Endothelial cell (in vitro differentiated cells): Measurements from ENCODE around the gene ANKRD9. TPM values are rescaled to one million over a fixed set of nuclear protein-coding genes. Genes with fewer than 3 reads are reported as not detected.
"Not testable (repeated sequence)": the region's sequence is repeated elsewhere in the genome, so short reads cannot be mapped to it uniquely, and the experiment has no call there.

ENCODE experiments used
- DNase-seq: peaks from one replicate; pipeline ENCODE4 v3.0.0; 2021; ENCODE audit warnings: low spot score
- H3K27ac Mint-ChIP-seq: one replicate; pipeline ENCODE4 v1.8.0; 2021; ENCODE audit warnings: mixed read lengths, inconsistent platforms; ENCODE audit not compliant: unreplicated experiment
- H3K27me3 Mint-ChIP-seq: one replicate; pipeline ENCODE4 v1.8.0; 2021; ENCODE audit warnings: mild to moderate bottlenecking, moderate library complexity, mixed read lengths, inconsistent platforms; ENCODE audit not compliant: unreplicated experiment
- H3K36me3 Mint-ChIP-seq: one replicate; pipeline ENCODE4 v1.8.0; 2021; ENCODE audit warnings: mild to moderate bottlenecking, low read depth, mixed read lengths, inconsistent platforms; ENCODE audit not compliant: unreplicated experiment
- H3K4me1 Mint-ChIP-seq: one replicate; pipeline ENCODE4 v1.8.0; 2021; ENCODE audit warnings: mild to moderate bottlenecking, mixed read lengths, inconsistent platforms; ENCODE audit not compliant: unreplicated experiment
- H3K4me3 Mint-ChIP-seq: one replicate; pipeline ENCODE4 v1.8.0; 2021; ENCODE audit warnings: mild to moderate bottlenecking, mixed read lengths, inconsistent platforms; ENCODE audit not compliant: unreplicated experiment
- H3K9me3 Mint-ChIP-seq: one replicate; pipeline ENCODE4 v1.8.0; 2021; ENCODE audit warnings: mixed read lengths, inconsistent platforms; ENCODE audit not compliant: unreplicated experiment
- total RNA-seq: library from RNA; stranded (reverse); fragmentation: NEBNext Ultra II Directional; extraction: Animal tissue kit (Norgen Biotek cat#: 25700); gene quantifications from one replicate; pipeline ENCODE4 v1.2.1, GENCODE V29; 2021; ENCODE audit not compliant: unreplicated experiment
- TF ChIP-seq, protein P1 (sequence below): fragments of 200-600 bp; sonication (generic); IDR thresholded peaks from one replicate; pipeline ENCODE4 v1.5.0; 2021; ENCODE audit warnings: antibody characterized with exemption; ENCODE audit not compliant: unreplicated experiment

The ANKRD9 gene
- total RNA-seq, 1 donor from 2014 or later: 9.4 TPM

DNA sequence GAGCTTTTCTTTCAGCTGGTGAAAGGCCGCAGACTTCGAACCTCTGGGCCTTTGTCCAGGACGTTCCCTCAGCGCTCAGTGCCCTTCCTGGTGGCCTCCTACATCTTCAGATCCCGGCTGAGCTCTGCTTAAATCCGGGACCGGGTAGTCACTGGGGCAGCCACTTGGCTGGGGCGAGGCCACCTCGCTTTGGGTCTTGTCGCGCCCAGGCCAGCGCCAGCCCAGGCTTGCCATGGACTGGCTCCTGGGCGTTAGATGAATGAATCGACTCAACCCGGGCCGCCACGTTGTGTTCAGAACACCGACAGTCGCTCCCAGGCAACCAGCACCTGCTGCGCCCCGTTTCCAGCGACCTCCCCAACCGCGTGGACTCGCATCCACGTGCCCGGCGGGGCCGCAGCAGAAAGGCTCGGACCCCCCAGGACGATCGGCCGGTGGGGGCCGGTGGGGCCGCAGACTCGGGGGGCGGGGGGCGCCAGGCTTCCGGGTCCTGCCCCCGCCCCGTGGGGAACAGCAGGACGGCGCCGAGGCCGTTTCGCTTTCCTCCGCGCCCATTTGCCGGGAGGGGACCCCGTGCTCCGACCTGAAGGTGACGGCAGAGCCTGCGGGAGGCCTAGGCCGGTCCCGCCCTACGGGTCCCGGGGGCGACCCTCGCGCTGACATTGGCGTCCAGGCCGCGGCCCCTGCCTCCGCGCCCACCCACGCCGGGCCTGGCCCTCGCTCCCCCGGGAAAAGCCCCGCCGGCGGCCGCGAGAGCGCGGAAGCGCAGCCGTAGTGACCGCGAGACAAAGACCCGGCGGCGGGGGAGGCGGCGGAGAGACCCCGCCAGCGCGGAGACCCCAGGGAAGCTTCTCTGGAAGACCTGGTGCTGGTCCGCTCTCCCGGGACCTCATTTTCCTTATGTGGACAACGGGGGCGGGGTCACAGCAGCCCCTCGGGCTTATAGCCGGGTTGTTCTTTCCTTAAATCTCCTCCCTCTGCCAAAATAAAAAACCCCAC is 45.5 kb upstream of the ANKRD9 start:
- no peaks in the 10 kb centered on the region for H3K9me3 Mint-ChIP-seq
- peak overlapping the region; percentile 62 for H3K4me3 Mint-ChIP-seq
- TF ChIP-seq, protein P1, sequence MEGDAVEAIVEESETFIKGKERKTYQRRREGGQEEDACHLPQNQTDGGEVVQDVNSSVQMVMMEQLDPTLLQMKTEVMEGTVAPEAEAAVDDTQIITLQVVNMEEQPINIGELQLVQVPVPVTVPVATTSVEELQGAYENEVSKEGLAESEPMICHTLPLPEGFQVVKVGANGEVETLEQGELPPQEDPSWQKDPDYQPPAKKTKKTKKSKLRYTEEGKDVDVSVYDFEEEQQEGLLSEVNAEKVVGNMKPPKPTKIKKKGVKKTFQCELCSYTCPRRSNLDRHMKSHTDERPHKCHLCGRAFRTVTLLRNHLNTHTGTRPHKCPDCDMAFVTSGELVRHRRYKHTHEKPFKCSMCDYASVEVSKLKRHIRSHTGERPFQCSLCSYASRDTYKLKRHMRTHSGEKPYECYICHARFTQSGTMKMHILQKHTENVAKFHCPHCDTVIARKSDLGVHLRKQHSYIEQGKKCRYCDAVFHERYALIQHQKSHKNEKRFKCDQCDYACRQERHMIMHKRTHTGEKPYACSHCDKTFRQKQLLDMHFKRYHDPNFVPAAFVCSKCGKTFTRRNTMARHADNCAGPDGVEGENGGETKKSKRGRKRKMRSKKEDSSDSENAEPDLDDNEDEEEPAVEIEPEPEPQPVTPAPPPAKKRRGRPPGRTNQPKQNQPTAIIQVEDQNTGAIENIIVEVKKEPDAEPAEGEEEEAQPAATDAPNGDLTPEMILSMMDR: no peak
- H3K4me1 Mint-ChIP-seq: no peaks in the 10 kb centered on the region
- H3K36me3 Mint-ChIP-seq: no peaks in the 10 kb centered on the region
- DNase-seq: peak; percentile 44
- peaks cover 7% of the 10 kb centered on the region for H3K27me3 Mint-ChIP-seq
- no peak overlapping the region for H3K27ac Mint-ChIP-seq

DNA sequence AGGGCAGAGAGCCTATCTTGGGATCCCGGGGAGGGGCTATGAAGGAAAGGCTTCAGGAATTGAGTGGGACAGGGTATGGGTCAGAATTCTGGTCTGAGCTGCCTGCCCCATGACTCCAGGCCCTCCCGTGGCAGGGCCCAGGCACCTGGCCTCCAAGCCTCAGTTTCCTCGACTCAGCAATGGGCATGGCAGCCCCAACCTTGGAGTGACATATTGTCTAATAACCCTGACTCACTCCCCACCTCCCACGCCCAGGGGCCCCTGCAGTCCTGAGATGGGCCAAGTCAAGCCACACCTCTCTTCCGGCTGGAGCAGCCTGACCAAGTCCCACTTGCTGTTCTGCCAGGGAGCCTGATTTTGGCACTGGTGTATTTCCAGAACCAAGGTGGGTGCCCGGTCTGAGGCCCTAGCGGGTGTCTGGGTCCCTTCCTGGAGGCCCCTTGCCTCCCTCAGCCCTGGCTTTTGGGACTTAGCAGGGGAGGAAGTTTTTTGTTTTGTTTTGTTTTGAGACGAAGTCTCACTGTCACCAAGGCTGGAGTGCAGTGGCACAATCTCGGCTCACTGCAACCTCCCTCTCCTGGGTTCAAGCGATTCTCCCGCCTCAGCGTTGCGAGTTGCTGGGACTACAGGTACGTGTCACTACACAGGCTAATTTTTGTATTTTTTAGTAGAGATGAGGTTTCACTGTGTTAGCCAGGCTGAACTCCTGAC is 42.6 kb upstream of the ANKRD9 start:
- TF ChIP-seq, protein P1: no peak
- Mint-ChIP-seq H3K9me3 (no peaks in the 10 kb centered on the region), H3K4me3 (no peak overlapping the region), H3K27me3 (peaks cover 5% of the 10 kb centered on the region), H3K4me1 (no peaks in the 10 kb centered on the region), H3K36me3 (no peaks in the 10 kb centered on the region), H3K27ac (no peak overlapping the region)
- DNase-seq: no peak

DNA sequence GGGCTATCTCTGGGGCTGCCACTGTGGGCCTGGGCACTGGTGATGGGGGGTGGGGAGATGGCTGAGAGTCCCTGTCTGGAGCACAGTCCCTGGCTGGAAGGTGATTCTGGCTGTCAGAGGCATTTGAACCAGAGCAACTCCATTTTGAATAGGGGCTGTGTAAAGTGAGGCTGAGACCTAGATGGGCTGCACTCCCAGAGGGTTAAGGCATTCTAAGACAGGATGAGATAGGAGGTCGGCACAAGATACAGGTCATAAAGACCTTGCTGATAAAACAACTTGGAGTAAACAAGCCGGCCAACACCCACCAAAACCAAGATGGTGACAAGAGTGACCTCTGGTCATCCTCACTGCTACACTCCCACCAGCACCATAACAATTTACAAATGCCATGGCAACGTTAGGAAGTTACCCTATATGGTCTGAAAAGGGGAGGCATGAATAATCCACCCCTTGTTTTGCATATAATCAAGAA is 41.4 kb upstream of the ANKRD9 start:
- not testable (repeated sequence) for H3K4me1 Mint-ChIP-seq, H3K9me3 Mint-ChIP-seq, H3K27ac Mint-ChIP-seq, H3K36me3 Mint-ChIP-seq, H3K4me3 Mint-ChIP-seq, DNase-seq
- peaks cover 10% of the 10 kb centered on the region for H3K27me3 Mint-ChIP-seq

DNA sequence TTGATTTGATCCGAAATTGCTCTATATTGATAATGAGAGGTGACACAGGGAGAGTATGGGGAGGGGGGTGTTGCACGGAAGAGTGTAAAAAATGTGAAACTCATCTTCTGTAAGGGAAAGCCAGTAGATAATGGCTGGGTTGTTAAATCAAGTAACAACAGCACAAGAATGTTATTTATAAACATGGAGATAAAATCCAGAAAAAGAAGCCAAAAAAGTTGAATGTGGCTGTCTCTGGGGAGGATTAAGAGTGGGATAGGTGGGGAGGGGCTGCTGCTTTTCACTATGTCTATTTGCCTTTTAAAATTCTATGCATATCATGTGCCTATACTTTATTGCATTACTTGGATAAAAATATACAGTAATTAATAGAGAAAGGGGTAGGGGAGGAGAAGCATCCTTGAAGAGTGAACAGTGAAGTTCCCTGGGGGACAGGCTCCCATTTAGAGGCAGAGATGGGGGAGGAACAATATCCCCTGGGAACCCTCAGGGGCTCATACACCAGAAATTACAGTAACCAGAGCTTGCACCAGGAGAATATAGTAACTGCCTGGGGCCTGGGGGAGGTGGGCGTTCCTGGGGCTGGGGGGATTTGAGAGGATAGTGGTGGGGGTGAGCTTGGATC is 39.2 kb upstream of the ANKRD9 start:
- Mint-ChIP-seq H3K4me3 (no peak overlapping the region), H3K27me3 (peaks cover 16% of the 10 kb centered on the region), H3K4me1 (peaks cover 7% of the 10 kb centered on the region), H3K9me3 (no peaks in the 10 kb centered on the region), H3K36me3 (no peaks in the 10 kb centered on the region), H3K27ac (no peak overlapping the region)
- no peak for DNase-seq
- TF ChIP-seq, protein P1: no peak

DNA sequence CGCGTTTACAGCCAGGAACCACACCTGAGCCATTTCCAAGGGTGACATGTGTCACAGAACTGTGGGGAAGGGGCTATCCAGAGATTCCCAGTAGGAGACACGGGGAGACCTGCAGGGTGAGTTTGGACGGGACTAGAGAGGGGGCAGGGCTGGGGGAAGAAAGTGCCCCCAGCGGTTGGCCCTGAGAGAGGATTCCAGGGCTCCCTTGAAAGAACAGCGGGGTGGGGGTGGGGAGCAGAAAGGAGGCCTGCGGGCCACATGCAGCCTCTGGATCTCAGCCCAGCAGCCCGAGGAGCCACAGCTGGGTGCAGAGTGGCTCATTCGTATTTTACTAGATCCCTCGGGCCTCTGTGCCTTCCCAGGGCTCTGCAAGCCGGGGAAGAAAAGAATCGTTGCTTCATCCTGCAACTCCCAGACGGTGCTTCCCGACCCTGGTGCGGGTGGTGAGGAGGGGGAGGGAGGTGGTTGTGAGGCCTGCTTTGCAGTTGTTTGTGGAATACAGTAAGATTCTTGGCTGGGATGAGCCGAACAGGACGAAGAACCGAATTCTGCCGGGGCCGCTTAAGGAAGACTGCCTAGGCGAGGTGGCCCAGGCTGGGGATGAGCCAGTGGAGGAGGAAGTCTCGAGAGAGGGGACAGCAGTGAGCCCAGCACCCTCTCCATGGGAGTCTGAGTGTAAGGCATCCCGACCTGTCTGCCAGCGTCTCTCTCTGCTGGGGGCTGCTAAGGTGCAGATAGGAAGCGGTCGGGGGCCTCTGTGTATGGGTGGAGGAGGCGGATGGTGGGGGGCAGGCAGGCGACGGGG is 36.1 kb upstream of the ANKRD9 start:
- peaks cover 16% of the 10 kb centered on the region for H3K27me3 Mint-ChIP-seq
- peak; percentile 30 for DNase-seq
- H3K27ac Mint-ChIP-seq: no peak overlapping the region
- TF ChIP-seq, protein P1: no peak
- H3K4me1 Mint-ChIP-seq: peaks cover 7% of the 10 kb centered on the region
- no peak overlapping the region for H3K4me3 Mint-ChIP-seq
- no peaks in the 10 kb centered on the region for H3K9me3 Mint-ChIP-seq
- H3K36me3 Mint-ChIP-seq: no peaks in the 10 kb centered on the region
